Lower leg skin (tissue), 4 donors: ENCODE data around the gene BBLN. TPM values are rescaled to one million over a fixed set of nuclear protein-coding genes. Genes with fewer than 3 reads are reported as not detected.
"Not testable (repeated sequence)": the region's sequence is repeated elsewhere in the genome, so short reads cannot be mapped to it uniquely, and the experiment has no call there.

Experiments used
- DNase-seq, 2 donors: peaks; one replicate each; pipeline ENCODE4 v3.0.0-alpha.2; 2019; ENCODE audit warnings: low spot score in 2 of 2
- H3K4me3 ChIP-seq: fragments of 200-600 bp; sonication (generic); 2 replicates; pipeline ENCODE4 v1.5.1; 2017; ENCODE audit warnings: mild to moderate bottlenecking, low read depth; ENCODE audit not compliant: poor library complexity, severe bottlenecking
- POLR2A ChIP-seq, 2 donors: fragments of 450-650 bp; IDR thresholded peaks; one replicate each; pipeline ENCODE4 v1.6.1; 2016 to 2017; ENCODE audit warnings: antibody characterized with exemption in 2 of 2, mild to moderate bottlenecking in 1 of 2, moderate library complexity in 1 of 2
- WGBS, 2 donors: methylation state at CpG; one replicate each; pipeline ENCODE4 v1.1.5; 2018; 5-methylcytosine and 5-hydroxymethylcytosine counted together
- intact Hi-C: fragments of 100-400 bp; cut with DNase I; formaldehyde crosslinking; loops from one replicate; pipeline ENCODE4 v1.15.0; 2023; ENCODE audit warnings: low total_unique reads
- total RNA-seq, 4 donors: library from RNA; depleted of rRNA; stranded (reverse); fragments of >200 nt; gene quantifications; one replicate each; pipeline ENCODE4 v1.1.0, GENCODE V29; 2016
- TF ChIP-seq, protein P1 (sequence below), 3 donors: fragments of 450-650 bp; IDR thresholded peaks; one replicate each; pipeline ENCODE4 v1.5.1; 2016; ENCODE audit warnings: antibody characterized with exemption in 3 of 3, mild to moderate bottlenecking in 3 of 3, moderate library complexity in 2 of 3

Gene BBLN, protein sequence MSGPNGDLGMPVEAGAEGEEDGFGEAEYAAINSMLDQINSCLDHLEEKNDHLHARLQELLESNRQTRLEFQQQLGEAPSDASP
- 100 to 1,000 TPM; 288 to 606 (median 392) TPM for total RNA-seq

DNA sequence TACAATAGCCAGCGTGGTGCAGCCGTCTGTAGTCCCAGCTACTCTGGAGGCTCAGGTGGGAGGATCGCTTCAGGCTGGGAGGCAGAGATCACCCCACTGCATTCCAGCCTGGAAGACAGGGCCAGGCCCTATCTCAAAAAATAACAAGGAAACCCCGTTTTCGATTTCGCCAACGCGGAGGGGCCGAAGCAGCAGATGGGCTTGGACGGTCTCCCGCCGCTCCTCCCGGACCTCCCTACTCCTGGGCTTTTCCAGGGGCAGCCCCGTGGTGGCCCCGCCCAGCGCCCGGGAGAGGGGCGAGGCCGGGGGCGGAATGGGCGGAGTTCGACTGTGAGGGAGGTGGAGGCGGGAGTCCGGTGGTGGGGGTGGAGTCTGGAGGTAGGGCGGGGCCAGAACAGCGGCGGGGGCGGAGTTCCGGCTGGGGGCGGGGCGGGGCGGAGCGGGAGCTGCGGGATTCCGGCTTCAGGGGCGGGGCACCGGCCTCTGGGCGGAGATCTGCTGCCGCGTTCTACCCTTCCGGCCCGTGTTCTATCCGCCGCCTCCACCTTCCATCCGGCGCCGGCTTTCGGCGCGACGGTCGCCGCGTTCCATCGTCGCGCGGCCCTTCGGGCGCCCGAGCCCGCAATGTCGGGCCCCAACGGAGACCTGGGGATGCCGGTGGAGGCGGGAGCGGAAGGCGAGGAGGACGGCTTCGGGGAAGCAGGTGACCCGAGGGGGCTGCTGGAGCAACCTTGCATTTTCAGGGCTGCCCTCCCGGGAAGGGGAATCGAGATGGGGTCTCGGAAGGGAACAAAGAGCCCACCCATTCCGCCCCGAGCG, at the start of gene BBLN:
Gene BBLN, plus strand, starts transcription at position 482 of the 819 bp plus-strand sequence. Its CDS starts 143 bp downstream, at position 625.
- peak in 1 of 2 donors; percentile 9 for TF ChIP-seq POLR2A (IDR thresholded peaks at IDR 0.05)
- TF ChIP-seq, protein P1, sequence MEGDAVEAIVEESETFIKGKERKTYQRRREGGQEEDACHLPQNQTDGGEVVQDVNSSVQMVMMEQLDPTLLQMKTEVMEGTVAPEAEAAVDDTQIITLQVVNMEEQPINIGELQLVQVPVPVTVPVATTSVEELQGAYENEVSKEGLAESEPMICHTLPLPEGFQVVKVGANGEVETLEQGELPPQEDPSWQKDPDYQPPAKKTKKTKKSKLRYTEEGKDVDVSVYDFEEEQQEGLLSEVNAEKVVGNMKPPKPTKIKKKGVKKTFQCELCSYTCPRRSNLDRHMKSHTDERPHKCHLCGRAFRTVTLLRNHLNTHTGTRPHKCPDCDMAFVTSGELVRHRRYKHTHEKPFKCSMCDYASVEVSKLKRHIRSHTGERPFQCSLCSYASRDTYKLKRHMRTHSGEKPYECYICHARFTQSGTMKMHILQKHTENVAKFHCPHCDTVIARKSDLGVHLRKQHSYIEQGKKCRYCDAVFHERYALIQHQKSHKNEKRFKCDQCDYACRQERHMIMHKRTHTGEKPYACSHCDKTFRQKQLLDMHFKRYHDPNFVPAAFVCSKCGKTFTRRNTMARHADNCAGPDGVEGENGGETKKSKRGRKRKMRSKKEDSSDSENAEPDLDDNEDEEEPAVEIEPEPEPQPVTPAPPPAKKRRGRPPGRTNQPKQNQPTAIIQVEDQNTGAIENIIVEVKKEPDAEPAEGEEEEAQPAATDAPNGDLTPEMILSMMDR (IDR thresholded peaks at IDR 0.05), result no peak
- peak; percentile 92 to 98 for DNase-seq
- intact Hi-C loops, result no loop called here
- peak within 1 kb of the TSS; percentile 80 for H3K4me3 ChIP-seq
- WGBS, 2 donors, result 1% methylated on average over 26 to 43 of the region's 77 CpGs

DNA sequence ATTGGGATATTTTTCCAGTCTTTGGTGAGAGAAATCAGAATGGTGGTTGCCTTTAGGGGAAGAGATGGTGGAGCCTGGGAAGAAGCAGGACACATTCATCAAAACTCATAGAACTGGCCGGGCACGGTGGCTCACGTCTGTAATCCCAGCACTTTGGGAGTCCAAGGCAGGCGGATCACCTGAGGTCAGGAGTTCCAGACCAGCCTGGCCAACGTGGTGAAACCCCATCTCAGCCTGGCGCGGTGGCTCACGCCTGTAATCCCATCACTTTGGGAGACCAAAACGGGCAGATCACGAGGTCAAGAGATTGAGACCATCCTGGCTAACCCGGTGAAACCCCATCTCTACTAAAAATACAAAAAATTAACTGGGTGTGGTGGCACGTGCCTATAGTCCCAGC, 48.3 kb upstream of the BBLN start:
- H3K4me3 ChIP-seq, intact Hi-C loops, DNase-seq: not testable (repeated sequence)
- 80 to 83% methylated on average over 12 of the region's 12 CpGs for WGBS, 2 donors

DNA sequence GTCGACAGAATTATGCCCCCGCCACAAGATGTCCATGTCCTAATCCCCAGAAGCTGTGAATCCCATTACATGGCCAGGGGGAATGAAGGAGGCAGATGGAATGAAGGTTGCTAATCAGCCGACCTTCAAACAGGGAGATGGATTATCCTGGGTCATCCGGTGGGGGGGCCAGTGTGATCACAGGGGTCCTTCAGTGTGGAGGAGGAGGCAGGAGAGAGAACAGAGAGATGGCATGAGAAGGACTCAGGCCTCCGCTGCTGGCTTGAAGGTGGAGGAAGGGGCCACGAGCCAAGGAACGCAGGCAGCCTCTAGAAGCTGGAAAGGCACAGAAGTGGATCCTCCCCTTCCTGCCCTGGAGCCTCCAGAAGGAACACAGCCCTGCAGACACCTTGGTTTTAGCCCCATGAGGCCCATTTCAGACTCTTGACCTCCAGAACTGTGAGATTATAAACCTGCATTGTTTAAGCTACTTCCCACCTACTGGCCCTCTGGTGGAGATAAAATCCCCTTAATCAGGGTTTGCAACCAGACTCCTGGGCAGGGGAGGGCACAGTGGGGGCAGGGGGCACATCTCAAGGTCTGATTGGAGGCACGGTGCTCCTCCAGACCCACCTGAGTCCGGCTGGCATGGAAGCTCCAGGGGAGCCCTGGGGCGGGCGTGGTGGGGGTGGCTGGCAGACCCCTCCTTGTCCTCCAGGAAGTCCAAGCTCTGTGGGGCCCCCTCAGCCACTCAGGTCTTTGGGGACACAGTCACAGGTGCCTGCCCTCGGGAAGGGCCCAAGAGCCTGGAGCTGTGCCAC, 46.3 kb upstream of the BBLN start:
- WGBS, 2 donors, result 90 to 96% methylated on average over 12 of the region's 12 CpGs
- intact Hi-C loops, result no loop called here
- no peak overlapping the region for H3K4me3 ChIP-seq
- TF ChIP-seq, protein P1 (IDR thresholded peaks at IDR 0.05), result no peak
- TF ChIP-seq POLR2A (IDR thresholded peaks at IDR 0.05), result no peak
- no peak for DNase-seq

DNA sequence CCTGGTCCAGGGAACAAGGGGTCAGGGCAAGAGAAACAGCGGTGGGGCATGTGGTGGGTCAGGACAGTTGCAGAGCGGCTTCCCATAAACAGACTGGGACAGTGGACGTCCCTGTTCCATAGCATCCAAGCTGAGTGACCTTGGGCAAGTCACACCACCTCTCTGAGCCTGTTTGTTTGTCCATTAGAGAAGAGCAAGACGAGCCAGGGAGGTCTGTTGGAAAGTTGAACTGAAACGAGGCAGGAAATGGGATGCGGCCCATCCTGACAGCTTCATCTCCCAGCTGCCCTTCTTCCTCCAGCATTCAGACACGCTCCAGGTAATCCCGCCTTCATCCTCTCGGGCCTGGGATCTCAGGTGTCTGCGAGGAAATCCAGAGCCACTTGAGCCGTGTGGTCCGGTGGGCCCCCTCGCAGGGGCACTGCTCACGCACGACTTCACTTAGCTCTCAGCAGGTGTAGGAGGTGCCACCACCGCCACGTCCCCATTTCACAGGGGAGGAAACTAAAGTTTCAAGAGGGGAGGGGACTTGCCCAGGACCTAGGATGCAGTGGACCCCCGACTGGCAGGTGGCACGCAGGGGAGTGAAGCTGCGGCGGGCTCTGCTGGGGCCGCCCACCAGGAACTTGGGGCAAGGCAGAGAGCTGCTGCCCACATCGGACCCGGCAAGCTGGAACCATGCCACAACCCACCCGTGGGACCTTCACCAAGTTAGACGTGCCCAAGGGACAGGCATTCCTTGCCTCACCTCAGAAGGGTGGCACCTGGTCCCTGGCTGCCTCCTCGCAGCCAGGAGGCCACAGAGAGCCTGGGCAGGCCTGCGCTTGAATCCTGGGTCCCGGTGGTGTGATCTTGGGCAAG, 45.5 kb upstream of the BBLN start:
- peak in 1 of 2 donors; percentile 85 for DNase-seq
- H3K4me3 ChIP-seq, result no peak overlapping the region
- WGBS, 2 donors, result 81 to 86% methylated on average over 29 of the region's 29 CpGs
- TF ChIP-seq, protein P1 (IDR thresholded peaks at IDR 0.05), result no peak
- TF ChIP-seq POLR2A (IDR thresholded peaks at IDR 0.05), result no peak
- intact Hi-C loops, result loop anchor here (5.0 kb wide), 1 partner anchor 167 kb away; no protein-coding TSS in a partner anchor

DNA sequence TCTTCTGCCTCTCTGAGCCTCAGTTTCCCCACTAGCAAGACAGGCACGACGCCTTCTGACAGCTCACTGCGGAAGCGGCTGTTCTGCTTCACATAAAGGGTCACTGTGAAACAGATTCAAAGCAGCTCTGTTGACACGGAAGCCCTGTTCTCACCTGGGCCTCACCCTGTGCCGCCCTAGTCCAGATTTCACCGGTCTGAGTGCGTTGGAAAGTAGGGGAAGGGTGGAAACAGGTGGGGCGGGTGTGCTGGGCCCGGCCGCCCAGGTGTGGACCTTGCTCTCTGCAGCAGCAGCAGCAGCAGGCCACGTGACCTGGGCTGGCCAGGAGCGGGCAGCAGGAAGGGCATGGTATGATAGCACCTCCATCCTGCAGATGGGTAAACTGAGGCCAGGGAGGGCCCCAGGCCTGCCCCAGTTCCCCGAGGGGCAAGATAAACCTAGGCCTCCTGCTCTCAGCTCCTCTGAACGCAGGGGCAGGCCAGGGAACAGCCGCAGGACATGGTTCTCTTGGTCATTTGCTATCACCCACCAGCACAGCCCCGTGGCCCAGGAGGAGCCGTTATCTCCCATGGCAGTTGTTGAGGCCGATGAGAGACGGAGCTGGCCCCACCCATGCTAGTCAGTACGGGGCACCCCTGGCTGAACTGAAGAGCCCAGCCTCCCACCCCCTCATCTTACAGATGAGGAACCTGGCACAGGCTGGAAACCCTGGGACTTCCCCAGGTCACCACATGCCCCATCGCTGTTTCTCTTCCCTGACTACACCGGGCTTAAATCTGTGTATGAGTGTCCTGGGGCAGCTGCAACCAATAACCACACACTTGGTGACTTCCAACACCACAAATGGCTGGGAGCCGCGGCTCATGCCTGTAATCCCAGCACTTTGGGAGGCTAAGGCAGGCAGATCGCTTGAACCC, 44.6 kb upstream of the BBLN start:
- no peak for TF ChIP-seq POLR2A (IDR thresholded peaks at IDR 0.05)
- TF ChIP-seq, protein P1 (IDR thresholded peaks at IDR 0.05), result no peak
- peak in 1 of 2 donors; percentile 82 for DNase-seq
- intact Hi-C loops, result loop anchor here (5.0 kb wide), 1 partner anchor 168 kb away; no protein-coding TSS in a partner anchor
- no peak overlapping the region for H3K4me3 ChIP-seq
- WGBS, 2 donors, result 86 to 92% methylated on average over 24 of the region's 26 CpGs
